Peyer's patch (tissue), 4 donors: Measurements from ENCODE around the gene AUP1.

Experiments used
- CTCF ChIP-seq, 6 experiments: fragments of 450-650 bp in 4 of 6; fragments of 200-600 bp in 2 of 6; sonication (generic) in 1 of 6; IDR thresholded peaks; one replicate each; pipeline ENCODE4 v1.5.1; 2017 to 2019; ENCODE audit warnings: antibody characterized with exemption in 6 of 6, mild to moderate bottlenecking in 3 of 6, moderate library complexity in 1 of 6
- POLR2A ChIP-seq, 2 donors: fragments of 450-650 bp; IDR thresholded peaks; one replicate each; pipeline ENCODE4 v1.5.1; 2017; ENCODE audit warnings: antibody characterized with exemption in 2 of 2, mild to moderate bottlenecking in 2 of 2, moderate library complexity in 2 of 2

GRCh38 chr2:74560591-74560990 lies 31.1 kb upstream of the AUP1 start:
- TF ChIP-seq CTCF (IDR thresholded peaks at IDR 0.05) (no peak), POLR2A (IDR thresholded peaks at IDR 0.05) (no peak)
